Measurements from ENCODE around the gene GLDC. TPM values are rescaled to one million over a fixed set of nuclear protein-coding genes. Genes with fewer than 3 reads are reported as not detected.

GLDC gene
- total RNA-seq, 4 donors from 2014 or later, result 0.42 to 6.4 (median 4.7) TPM; not detected in 1

DNA sequence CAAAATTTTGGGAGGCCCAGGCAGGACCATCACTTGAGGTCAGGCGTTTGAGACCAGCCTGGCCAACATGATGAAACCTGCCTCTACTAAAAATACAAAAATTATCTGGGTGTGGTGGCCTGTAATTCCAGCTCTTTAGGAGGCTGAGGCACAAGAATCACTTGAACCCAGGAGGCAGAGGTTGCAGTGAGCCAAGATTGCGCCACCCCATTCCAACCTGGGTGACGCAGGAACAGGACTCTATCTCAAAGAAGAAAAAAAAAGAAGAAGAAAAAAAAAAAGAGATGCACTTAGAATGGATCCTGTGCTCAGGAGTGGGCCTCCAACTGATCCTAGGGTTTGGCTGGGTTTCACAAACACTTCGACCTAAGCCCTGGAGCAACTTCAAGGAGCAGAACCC lies 45.1 kb downstream of the GLDC start:
- TF ChIP-seq, protein P1, sequence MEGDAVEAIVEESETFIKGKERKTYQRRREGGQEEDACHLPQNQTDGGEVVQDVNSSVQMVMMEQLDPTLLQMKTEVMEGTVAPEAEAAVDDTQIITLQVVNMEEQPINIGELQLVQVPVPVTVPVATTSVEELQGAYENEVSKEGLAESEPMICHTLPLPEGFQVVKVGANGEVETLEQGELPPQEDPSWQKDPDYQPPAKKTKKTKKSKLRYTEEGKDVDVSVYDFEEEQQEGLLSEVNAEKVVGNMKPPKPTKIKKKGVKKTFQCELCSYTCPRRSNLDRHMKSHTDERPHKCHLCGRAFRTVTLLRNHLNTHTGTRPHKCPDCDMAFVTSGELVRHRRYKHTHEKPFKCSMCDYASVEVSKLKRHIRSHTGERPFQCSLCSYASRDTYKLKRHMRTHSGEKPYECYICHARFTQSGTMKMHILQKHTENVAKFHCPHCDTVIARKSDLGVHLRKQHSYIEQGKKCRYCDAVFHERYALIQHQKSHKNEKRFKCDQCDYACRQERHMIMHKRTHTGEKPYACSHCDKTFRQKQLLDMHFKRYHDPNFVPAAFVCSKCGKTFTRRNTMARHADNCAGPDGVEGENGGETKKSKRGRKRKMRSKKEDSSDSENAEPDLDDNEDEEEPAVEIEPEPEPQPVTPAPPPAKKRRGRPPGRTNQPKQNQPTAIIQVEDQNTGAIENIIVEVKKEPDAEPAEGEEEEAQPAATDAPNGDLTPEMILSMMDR (IDR thresholded peaks at IDR 0.05), result no peak
- TF ChIP-seq POLR2A (IDR thresholded peaks at IDR 0.05), result no peak
- no peak overlapping the region for H3K4me3 ChIP-seq (ENCODE audit: low read depth, poor library complexity, severe bottlenecking)
- no peak for DNase-seq (ENCODE audit: low spot score in 2 of 2)
- intact Hi-C loops (cut with DNase I; ENCODE audit: low total_unique reads), result no loop called here
- 78 to 80% methylated on average over 4 of the region's 4 CpGs for WGBS, 2 donors

DNA sequence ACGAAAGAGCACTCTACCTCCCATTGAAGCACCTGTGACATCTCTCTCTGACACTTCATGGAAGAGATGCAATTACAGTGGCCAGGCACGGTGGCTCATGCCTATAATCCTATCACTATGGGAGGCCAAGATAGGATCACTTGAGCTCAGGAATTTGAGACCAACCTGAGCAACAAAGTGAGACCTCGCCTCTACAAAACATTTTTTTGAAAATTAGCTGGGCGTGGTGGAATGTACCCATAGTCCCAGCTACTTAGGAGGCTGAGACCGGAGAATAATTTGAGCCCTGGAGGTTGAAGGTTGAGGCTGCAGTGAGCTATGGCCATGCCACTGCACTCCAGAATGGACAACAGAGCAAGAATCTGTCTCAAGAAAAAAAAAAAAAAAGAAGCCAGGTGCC lies 45.5 kb downstream of the GLDC start:
- no peak for TF ChIP-seq POLR2A (IDR thresholded peaks at IDR 0.05)
- TF ChIP-seq, protein P1 (IDR thresholded peaks at IDR 0.05), result no peak

DNA sequence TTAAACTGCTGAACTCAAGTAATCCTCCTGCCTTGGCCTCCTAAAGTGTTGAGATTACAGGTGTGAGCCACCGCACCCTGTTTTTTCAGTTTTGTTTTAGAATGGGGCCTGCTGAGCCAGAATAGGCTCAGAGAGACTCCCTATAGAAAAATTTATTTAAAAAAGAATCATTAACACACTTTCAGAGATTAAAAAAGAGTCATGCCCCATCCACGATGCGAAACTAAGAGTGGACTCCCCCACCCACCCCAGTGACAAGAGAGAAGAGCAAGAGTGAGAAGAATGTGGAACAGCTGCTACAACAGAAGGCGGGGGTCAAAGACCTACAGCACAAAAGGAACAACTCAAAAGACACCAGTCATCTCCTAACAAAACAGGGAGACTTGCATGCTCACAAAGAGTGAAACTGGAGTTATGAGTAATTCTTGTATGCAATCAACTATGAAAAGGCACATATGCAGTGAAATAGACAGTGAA lies 47.2 kb downstream of the GLDC start:
- intact Hi-C loops (cut with DNase I; ENCODE audit: low total_unique reads), result no loop called here
- WGBS, 2 donors, result 84 to 89% methylated on average over 4 of the region's 4 CpGs
- DNase-seq (ENCODE audit: low spot score in 2 of 2), result no peak
- no peak overlapping the region for H3K4me3 ChIP-seq (ENCODE audit: low read depth, poor library complexity, severe bottlenecking)
- TF ChIP-seq POLR2A (IDR thresholded peaks at IDR 0.05), result no peak
- TF ChIP-seq, protein P1 (IDR thresholded peaks at IDR 0.05), result no peak

More for the DNA sequence above, 45.5 kb downstream of the GLDC start:
- intact Hi-C loops (cut with DNase I; ENCODE audit: low total_unique reads), result no loop called here
- no peak overlapping the region for H3K4me3 ChIP-seq (ENCODE audit: low read depth, poor library complexity, severe bottlenecking)
- DNase-seq (ENCODE audit: low spot score in 2 of 2), result no peak
- WGBS, 2 donors, result 86 to 94% methylated on average over 5 of the region's 5 CpGs

DNA sequence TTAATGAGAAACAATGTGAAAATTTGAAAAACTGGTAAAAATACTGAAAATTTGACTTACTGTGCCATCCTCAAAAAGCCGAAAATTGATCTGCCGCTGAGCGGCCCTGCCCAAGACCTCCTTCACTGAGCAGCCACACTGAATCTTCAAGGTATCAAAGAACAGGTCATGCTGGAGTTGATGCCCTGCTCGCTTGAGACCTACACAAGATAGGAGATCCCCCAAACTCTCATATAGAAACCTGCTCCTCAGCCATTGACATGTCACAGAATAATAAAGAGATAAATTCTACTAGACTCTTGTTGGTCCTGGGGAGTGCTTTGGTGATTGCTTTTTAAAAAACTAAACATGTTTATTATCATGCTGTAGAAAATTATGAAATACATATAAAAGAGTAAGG lies 52.7 kb downstream of the GLDC start:
- intact Hi-C loops (cut with DNase I; ENCODE audit: low total_unique reads), result no loop called here
- WGBS, 2 donors, result 91 to 94% methylated on average over 4 of the region's 4 CpGs
- no peak overlapping the region for H3K4me3 ChIP-seq (ENCODE audit: low read depth, poor library complexity, severe bottlenecking)
- DNase-seq (ENCODE audit: low spot score in 2 of 2), result no peak
- TF ChIP-seq, protein P1 (IDR thresholded peaks at IDR 0.05), result no peak

DNA sequence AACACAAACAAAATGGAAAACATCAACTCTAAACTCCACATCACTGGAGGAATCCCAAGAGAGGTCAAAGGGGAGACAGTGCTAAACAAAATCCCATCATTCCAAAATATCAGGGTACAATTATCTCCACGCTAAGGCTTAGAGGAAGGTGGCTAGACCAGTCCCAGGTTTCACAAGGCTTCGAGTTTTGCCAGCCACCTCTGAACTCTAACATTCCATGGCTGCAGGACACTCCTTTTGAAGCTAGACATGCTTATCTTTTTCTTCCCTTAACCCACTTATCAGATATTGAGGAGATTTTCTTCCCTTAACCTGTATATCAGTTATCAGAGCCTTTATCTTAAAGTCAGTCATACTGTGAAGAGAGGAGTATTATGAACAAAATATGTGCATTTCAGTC lies 53.3 kb downstream of the GLDC start:
- TF ChIP-seq, protein P1 (IDR thresholded peaks at IDR 0.05), result no peak
- TF ChIP-seq POLR2A (IDR thresholded peaks at IDR 0.05), result no peak
- no peak for DNase-seq (ENCODE audit: low spot score in 2 of 2)
- WGBS, 2 donors, result 60 to 63% methylated on average over 2 of the region's 2 CpGs
- intact Hi-C loops (cut with DNase I; ENCODE audit: low total_unique reads), result no loop called here
- H3K4me3 ChIP-seq (ENCODE audit: low read depth, poor library complexity, severe bottlenecking), result no peak overlapping the region

DNA sequence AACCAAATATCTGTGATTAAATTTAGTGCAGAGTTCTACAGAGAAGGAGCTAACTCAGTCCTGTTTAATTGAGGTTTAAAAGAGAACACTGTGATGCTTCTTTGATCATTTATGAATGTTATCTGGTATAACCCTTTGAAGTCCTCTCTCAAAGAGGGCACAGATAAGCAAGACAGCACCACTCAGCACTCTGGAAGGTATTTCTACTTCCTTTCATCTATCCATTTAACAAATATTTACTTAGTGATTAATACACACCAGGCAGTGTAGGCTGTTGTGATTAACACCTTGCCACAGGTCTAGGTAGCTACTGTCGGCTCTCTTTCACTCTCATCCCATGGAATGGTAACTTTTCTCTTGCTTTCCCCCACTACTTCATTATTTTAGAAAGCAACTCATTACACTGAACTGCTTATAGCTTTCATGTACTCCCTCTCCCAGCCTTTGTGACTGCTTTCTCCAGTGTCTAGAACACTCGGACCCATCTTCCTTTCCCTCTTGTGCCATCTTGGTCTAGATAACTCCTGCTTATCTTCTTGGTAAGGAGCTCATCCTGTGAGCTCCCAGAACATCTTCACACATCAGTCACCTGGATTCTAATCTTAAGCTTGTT lies 54.7 kb downstream of the GLDC start:
- TF ChIP-seq POLR2A (IDR thresholded peaks at IDR 0.05), result no peak
- TF ChIP-seq, protein P1 (IDR thresholded peaks at IDR 0.05), result no peak
- intact Hi-C loops (cut with DNase I; ENCODE audit: low total_unique reads), result no loop called here
- WGBS, 2 donors, result 75 to 78% methylated on average over 2 of the region's 2 CpGs
- no peak overlapping the region for H3K4me3 ChIP-seq (ENCODE audit: low read depth, poor library complexity, severe bottlenecking)
- no peak for DNase-seq (ENCODE audit: low spot score in 2 of 2)

Measured in lower leg skin (tissue), 4 donors.